PC-3 (cell line): ENCODE measurements around the gene EMP2. TPM values are rescaled to one million over a fixed set of nuclear protein-coding genes. Genes with fewer than 3 reads are reported as not detected.

Experiments used
- ATAC-seq: fragments of 200-7000 bp; cut with Tn5 transposase; 2 replicates; pipeline ENCODE4 v1.9.1; 2020; ENCODE audit warnings: mild to moderate bottlenecking, moderate library complexity
- BruUV-seq: library from RNA; stranded (reverse); fragments of 400-500 nt; replicated peaks from 2 replicates; lab custom pipeline; 2021; lab: Mats Ljungman, UMichigan
- CTCF ChIA-PET: fragments of 300-600 bp; sonication (Branson Sonifier 250); formaldehyde crosslinking; loops from one replicate; lab custom pipeline; 2022; ENCODE audit warnings: antibody characterized with exemption; lab: Charles Lee
- POLR2A ChIA-PET: fragments of 300-600 bp; sonication (Branson Sonifier 250); formaldehyde crosslinking; loops from one replicate; lab custom pipeline; 2022; ENCODE audit warnings: antibody characterized with exemption; ENCODE audit not compliant: unreplicated experiment; lab: Charles Lee
- DNase-seq: peaks from one replicate; pipeline ENCODE4 v3.0.0-alpha.2; 2015
- H2AFZ ChIP-seq: fragments of 300-600 bp; sonication (generic); 2 replicates; pipeline ENCODE4 v1.6.0; 2016; ENCODE audit warnings: antibody characterized with exemption, low read length
- H3F3A ChIP-seq: fragments of 300-600 bp; sonication (generic); one replicate; pipeline ENCODE4 v1.6.0; 2017; ENCODE audit warnings: antibody characterized with exemption, low read length, control low read depth, mild to moderate bottlenecking; ENCODE audit not compliant: unreplicated experiment
- H3K27ac ChIP-seq: fragments of 300-600 bp; sonication (generic); 2 replicates; pipeline ENCODE4 v1.5.1; 2016; ENCODE audit warnings: mild to moderate bottlenecking, low read length
- H3K27me3 ChIP-seq: fragments of 300-600 bp; sonication (generic); 2 replicates; pipeline ENCODE4 v1.6.1; 2016; ENCODE audit warnings: low read length, mixed read lengths
- H3K36me3 ChIP-seq: fragments of 300-600 bp; sonication (generic); 2 replicates; pipeline ENCODE4 v1.6.1; 2016; ENCODE audit warnings: low read depth, mixed run types, low read length, mixed read lengths
- H3K4me1 ChIP-seq: fragments of 300-600 bp; sonication (generic); 2 replicates; pipeline ENCODE4 v1.5.1; 2016; ENCODE audit warnings: low read length; ENCODE audit not compliant: insufficient read depth
- H3K4me2 ChIP-seq: fragments of 300-600 bp; sonication (generic); 2 replicates; pipeline ENCODE4 v1.6.0; 2016; ENCODE audit warnings: low read length
- H3K4me3 ChIP-seq: fragments of 300-600 bp; sonication (generic); 2 replicates; pipeline ENCODE4 v1.5.1; 2016; ENCODE audit warnings: mild to moderate bottlenecking, low read length, mixed read lengths
- H3K79me2 ChIP-seq: fragments of 300-600 bp; sonication (generic); 2 replicates; pipeline ENCODE4 v1.6.1; 2017; ENCODE audit warnings: low read length, mixed read lengths
- H3K9ac ChIP-seq: fragments of 300-600 bp; sonication (generic); 2 replicates; pipeline ENCODE4 v1.6.0; 2016; ENCODE audit warnings: mild to moderate bottlenecking, low read length
- H3K9me2 ChIP-seq: fragments of 300-600 bp; sonication (generic); replicated peaks from 2 replicates; pipeline ENCODE4 v1.6.1; 2016; ENCODE audit warnings: mixed run types, low read length, mixed read lengths
- H3K9me3 ChIP-seq: fragments of 300-600 bp; sonication (generic); 2 replicates; pipeline ENCODE4 v1.6.1; 2016; ENCODE audit warnings: low read length, mixed read lengths
- H4K20me1 ChIP-seq: fragments of 300-600 bp; sonication (generic); 2 replicates; pipeline ENCODE4 v1.6.1; 2016; ENCODE audit warnings: low read length, mixed read lengths
- CTCF ChIP-seq: fragments of 300-600 bp; sonication (generic); conservative IDR thresholded peaks from 2 replicates; pipeline ENCODE4 v1.5.1; 2017; ENCODE audit warnings: antibody characterized with exemption, low read depth, mild to moderate bottlenecking, low read length
- EZH2 ChIP-seq: fragments of 300-600 bp; sonication (generic); IDR thresholded peaks from one replicate; pipeline ENCODE4 v1.6.1; 2017; ENCODE audit warnings: antibody characterized with exemption, mild to moderate bottlenecking, low read length; ENCODE audit not compliant: unreplicated experiment
- EZH2phosphoT487 ChIP-seq: fragments of 300-600 bp; sonication (generic); IDR thresholded peaks from 2 replicates; pipeline ENCODE4 v1.6.1; 2018; ENCODE audit warnings: mild to moderate bottlenecking, antibody characterized with exemption, low read length, borderline replicate concordance
- intact Hi-C: fragments of 100-400 bp; cut with micrococcal nuclease; formaldehyde crosslinking; loops from 2 replicates; pipeline ENCODE4 v1.9.0; 2023
- total RNA-seq: library from RNA; depleted of rRNA; stranded (reverse); fragments of >200 nt; gene quantifications from 2 replicates; pipeline ENCODE4 v1.2.3, GENCODE V29; 2014

The EMP2 gene
- total RNA-seq, 1 experiment from 2014 or later = 38.7 TPM

GRCh38 chr16:10514369-10515055 is 65.9 kb downstream of the EMP2 start:
- Histone ChIP-seq H3K4me2 (no peak overlapping the region), H3F3A (no peaks in the 10 kb centered on the region), H3K4me3 (no peak overlapping the region), H3K79me2 (no peaks in the 10 kb centered on the region), H3K9me2 (no peaks in the 10 kb centered on the region), H3K9me3 (no peaks in the 10 kb centered on the region), H3K27ac (no peak overlapping the region), H3K36me3 (no peaks in the 10 kb centered on the region), H3K9ac (no peak overlapping the region), H3K4me1 (peaks cover 23% of the 10 kb centered on the region), H3K27me3 (no peaks in the 10 kb centered on the region), H2AFZ (no peak overlapping the region), H4K20me1 (no peaks in the 10 kb centered on the region)
- POLR2A ChIA-PET = interaction anchor here (0.6 kb wide), 1 partner anchor 230 kb away, joined by 5 read pairs; no protein-coding TSS in a partner anchor
- ATAC-seq (no peak), DNase-seq (peak; percentile 69)
- TF ChIP-seq CTCF (peak; percentile 75), EZH2phosphoT487 (no peak)
- CTCF ChIA-PET = interaction anchor here (0.5 to 1.1 kb wide), 5 partner anchors 127 to 223 kb away, joined by 3 read pairs; no protein-coding TSS in a partner anchor
- no TSS peak for BruUV-seq
- intact Hi-C loops = loop anchor here (1.0 to 10.0 kb wide), 4 partner anchors 63 to 400 kb away; no protein-coding TSS in a partner anchor

GRCh38 chr16:10511829-10512228 is 68.6 kb downstream of the EMP2 start:
- ChIA-PET CTCF (no interaction called here), POLR2A (no interaction called here)
- no peaks in the 10 kb centered on the region for H3K36me3 ChIP-seq
- ATAC-seq = peak; percentile 88
- BruUV-seq = no TSS peak
- TF ChIP-seq EZH2phosphoT487 (no peak), EZH2 (no peak), CTCF (no peak)
- intact Hi-C loops = loop anchor here (5.0 to 10.0 kb wide), 3 partner anchors 65 to 403 kb away; no protein-coding TSS in a partner anchor
- DNase-seq = peak; percentile 66
- H3F3A ChIP-seq = no peaks in the 10 kb centered on the region
- H3K27ac ChIP-seq = peak overlapping the region; percentile 77
- no peaks in the 10 kb centered on the region for H3K79me2 ChIP-seq
- no peaks in the 10 kb centered on the region for H3K9me2 ChIP-seq
- H4K20me1 ChIP-seq = no peaks in the 10 kb centered on the region
- peaks cover 23% of the 10 kb centered on the region for H3K4me1 ChIP-seq
- H2AFZ ChIP-seq = no peak overlapping the region
- H3K9ac ChIP-seq = no peak overlapping the region
- no peaks in the 10 kb centered on the region for H3K27me3 ChIP-seq
- no peaks in the 10 kb centered on the region for H3K9me3 ChIP-seq
- no peak overlapping the region for H3K4me3 ChIP-seq
- H3K4me2 ChIP-seq = 0 out of 2 replicates have a peak overlapping the region, but pooled peaks have one; percentile 18

- H3K27me3 ChIP-seq = no peaks in the 10 kb centered on the region
- no peaks in the 10 kb centered on the region for H3K9me3 ChIP-seq
- no peaks in the 10 kb centered on the region for H3K36me3 ChIP-seq
- DNase-seq (no peak), ATAC-seq (no peak)
- no peak overlapping the region for H3K27ac ChIP-seq
- H3K4me2 ChIP-seq = no peak overlapping the region
- H3K4me3 ChIP-seq = no peak overlapping the region
- H3K4me1 ChIP-seq = peaks cover 23% of the 10 kb centered on the region
- no peak overlapping the region for H3K9ac ChIP-seq
- BruUV-seq = no TSS peak
- H3K79me2 ChIP-seq = no peaks in the 10 kb centered on the region
- no peak for TF ChIP-seq CTCF
- TF ChIP-seq EZH2 = no peak
- no peak for TF ChIP-seq EZH2phosphoT487
- intact Hi-C loops = loop anchor here (5.0 to 10.0 kb wide), 3 partner anchors 67 to 405 kb away; no protein-coding TSS in a partner anchor
- no peaks in the 10 kb centered on the region for H3K9me2 ChIP-seq
- CTCF ChIA-PET = interaction anchor here (1.8 kb wide), 1 partner anchor 195 kb away, joined by 7 read pairs; no protein-coding TSS in a partner anchor
- no peaks in the 10 kb centered on the region for H4K20me1 ChIP-seq
- POLR2A ChIA-PET = interaction anchor here (0.6 kb wide), 1 partner anchor 196 kb away, joined by 3 read pairs; no protein-coding TSS in a partner anchor
- H2AFZ ChIP-seq = no peak overlapping the region
- no peaks in the 10 kb centered on the region for H3F3A ChIP-seq
These were observed 70.1 kb downstream of the EMP2 start for GRCh38 chr16:10510279-10510678.
